ENCODE results near the gene SUSD4.

Gene SUSD4

GRCh38 chr1:223226271-223226670 is 137.7 kb downstream of the SUSD4 start:
- ATAC-seq (replicated peaks) (no peak), DNase-seq (no peak)
- Mint-ChIP-seq H3K36me3 (no peaks in the 10 kb centered on the region), H3K4me1 (no peaks in the 10 kb centered on the region), H3K27me3 (peaks cover 19 to 31% of the 10 kb centered on the region in 2 donors), H3K27ac (no peak overlapping the region), H3K4me3 (no peak overlapping the region), H3K9me3 (peaks cover 0 to 2% of the 10 kb centered on the region in 2 donors)

GRCh38 chr1:223225481-223225880 is 138.5 kb downstream of the SUSD4 start:
- Mint-ChIP-seq H3K4me1 (no peaks in the 10 kb centered on the region), H3K9me3 (peaks cover 0 to 2% of the 10 kb centered on the region in 2 donors), H3K4me3 (no peak overlapping the region), H3K36me3 (no peaks in the 10 kb centered on the region), H3K27ac (no peak overlapping the region), H3K27me3 (peaks cover 12 to 27% of the 10 kb centered on the region in 2 donors)
- ATAC-seq (replicated peaks) (no peak), DNase-seq (no peak)

- DNase-seq (no peak), ATAC-seq (replicated peaks) (no peak)
- H3K27me3 Mint-ChIP-seq: peaks cover 12 to 27% of the 10 kb centered on the region in 2 donors
- no peaks in the 10 kb centered on the region for H3K36me3 Mint-ChIP-seq
- H3K27ac Mint-ChIP-seq: no peak overlapping the region
- no peaks in the 10 kb centered on the region for H3K4me1 Mint-ChIP-seq
- H3K4me3 Mint-ChIP-seq: no peak overlapping the region
- peaks cover 0 to 2% of the 10 kb centered on the region in 2 donors for H3K9me3 Mint-ChIP-seq
Measured at GRCh38 chr1:223225061-223225460, 138.9 kb downstream of the SUSD4 start.

- Mint-ChIP-seq H3K9me3 (peaks cover 0 to 5% of the 10 kb centered on the region in 2 donors), H3K4me3 (no peak overlapping the region), H3K36me3 (no peaks in the 10 kb centered on the region), H3K4me1 (no peaks in the 10 kb centered on the region), H3K27ac (no peak overlapping the region), H3K27me3 (peaks cover 12 to 27% of the 10 kb centered on the region in 2 donors)
- ATAC-seq (replicated peaks) (no peak), DNase-seq (no peak)
Measured at GRCh38 chr1:223224465-223224864, 139.5 kb downstream of the SUSD4 start.

GRCh38 chr1:223223091-223223995 is 140.6 kb downstream of the SUSD4 start:
- ATAC-seq (replicated peaks) (no peak), DNase-seq (no peak)
- peaks cover 6 to 8% of the 10 kb centered on the region in 2 donors for H3K9me3 Mint-ChIP-seq
- H3K4me1 Mint-ChIP-seq: no peaks in the 10 kb centered on the region
- no peaks in the 10 kb centered on the region for H3K36me3 Mint-ChIP-seq
- no peak overlapping the region for H3K4me3 Mint-ChIP-seq
- H3K27me3 Mint-ChIP-seq: peaks cover 10 to 26% of the 10 kb centered on the region in 2 donors
- H3K27ac Mint-ChIP-seq: no peak overlapping the region

GRCh38 chr1:223222377-223222776 is 141.6 kb downstream of the SUSD4 start:
- no peak overlapping the region for H3K27ac Mint-ChIP-seq
- H3K36me3 Mint-ChIP-seq: peaks cover 0 to 3% of the 10 kb centered on the region in 2 donors
- H3K4me3 Mint-ChIP-seq: no peak overlapping the region
- ATAC-seq (replicated peaks): no peak
- H3K9me3 Mint-ChIP-seq: peaks cover 12 to 13% of the 10 kb centered on the region in 2 donors
- no peak for DNase-seq
- no peaks in the 10 kb centered on the region for H3K4me1 Mint-ChIP-seq
- H3K27me3 Mint-ChIP-seq: peaks cover 7 to 16% of the 10 kb centered on the region in 2 donors

- peaks cover 12 to 13% of the 10 kb centered on the region in 2 donors for H3K9me3 Mint-ChIP-seq
- no peak overlapping the region for H3K27ac Mint-ChIP-seq
- H3K27me3 Mint-ChIP-seq: peaks cover 7 to 15% of the 10 kb centered on the region in 2 donors
- peaks cover 0 to 3% of the 10 kb centered on the region in 2 donors for H3K36me3 Mint-ChIP-seq
- no peak for ATAC-seq (replicated peaks)
- no peaks in the 10 kb centered on the region for H3K4me1 Mint-ChIP-seq
- H3K4me3 Mint-ChIP-seq: no peak overlapping the region
- no peak for DNase-seq
Measured at GRCh38 chr1:223221686-223222085, 142.3 kb downstream of the SUSD4 start.

- Mint-ChIP-seq H3K27me3 (peaks cover 0 to 9% of the 10 kb centered on the region in 2 donors), H3K27ac (no peak overlapping the region), H3K36me3 (peaks cover 0 to 3% of the 10 kb centered on the region in 2 donors), H3K4me3 (no peak overlapping the region), H3K4me1 (no peaks in the 10 kb centered on the region), H3K9me3 (peaks cover 10 to 13% of the 10 kb centered on the region in 2 donors)
- no peak for ATAC-seq (replicated peaks)
- no peak for DNase-seq
Measured at GRCh38 chr1:223219846-223220610, 143.9 kb downstream of the SUSD4 start.

- H3K27me3 Mint-ChIP-seq: peaks cover 0 to 6% of the 10 kb centered on the region in 2 donors
- no peak overlapping the region for H3K27ac Mint-ChIP-seq
- DNase-seq (no peak), ATAC-seq (replicated peaks) (no peak)
- H3K4me3 Mint-ChIP-seq: no peak overlapping the region
- H3K9me3 Mint-ChIP-seq: peaks cover 10 to 13% of the 10 kb centered on the region in 2 donors
- H3K36me3 Mint-ChIP-seq: peaks cover 0 to 3% of the 10 kb centered on the region in 2 donors
- H3K4me1 Mint-ChIP-seq: no peaks in the 10 kb centered on the region
Measured at GRCh38 chr1:223219318-223219635, 144.7 kb downstream of the SUSD4 start.

GRCh38 chr1:223217781-223218180 is 146.2 kb downstream of the SUSD4 start:
- Mint-ChIP-seq H3K27me3 (peaks cover 0 to 3% of the 10 kb centered on the region in 2 donors), H3K36me3 (peaks cover 0 to 3% of the 10 kb centered on the region in 2 donors), H3K27ac (no peak overlapping the region), H3K4me1 (no peaks in the 10 kb centered on the region), H3K9me3 (peaks cover 10 to 13% of the 10 kb centered on the region in 2 donors), H3K4me3 (no peak overlapping the region)
- DNase-seq (no peak), ATAC-seq (replicated peaks) (no peak)

- no peak overlapping the region for H3K4me3 Mint-ChIP-seq
- H3K9me3 Mint-ChIP-seq: peaks cover 10 to 13% of the 10 kb centered on the region in 2 donors
- ATAC-seq (replicated peaks): no peak
- H3K4me1 Mint-ChIP-seq: no peaks in the 10 kb centered on the region
- DNase-seq: no peak
- H3K36me3 Mint-ChIP-seq: peaks cover 0 to 3% of the 10 kb centered on the region in 2 donors
- no peak overlapping the region for H3K27ac Mint-ChIP-seq
- no peaks in the 10 kb centered on the region for H3K27me3 Mint-ChIP-seq
Measured at GRCh38 chr1:223216531-223217205, 147.3 kb downstream of the SUSD4 start.

GRCh38 chr1:223216074-223216473 is 147.9 kb downstream of the SUSD4 start:
- peaks cover 3 to 4% of the 10 kb centered on the region in 2 donors for H3K27me3 Mint-ChIP-seq
- peaks cover 10 to 13% of the 10 kb centered on the region in 2 donors for H3K9me3 Mint-ChIP-seq
- ATAC-seq (replicated peaks): no peak
- DNase-seq: no peak
- no peaks in the 10 kb centered on the region for H3K4me1 Mint-ChIP-seq
- H3K4me3 Mint-ChIP-seq: no peak overlapping the region
- H3K36me3 Mint-ChIP-seq: peaks cover 0 to 3% of the 10 kb centered on the region in 2 donors
- H3K27ac Mint-ChIP-seq: no peak overlapping the region

GRCh38 chr1:223215026-223215425 is 148.9 kb downstream of the SUSD4 start:
- Mint-ChIP-seq H3K9me3 (peaks cover 10 to 13% of the 10 kb centered on the region in 2 donors), H3K36me3 (peaks cover 0 to 3% of the 10 kb centered on the region in 2 donors), H3K27ac (no peak overlapping the region), H3K27me3 (peaks cover 5 to 6% of the 10 kb centered on the region in 2 donors), H3K4me1 (no peaks in the 10 kb centered on the region), H3K4me3 (no peak overlapping the region)
- ATAC-seq (replicated peaks) (no peak), DNase-seq (no peak)

- Mint-ChIP-seq H3K4me1 (no peaks in the 10 kb centered on the region), H3K27ac (no peak overlapping the region), H3K9me3 (peaks cover 7 to 13% of the 10 kb centered on the region in 2 donors), H3K36me3 (peaks cover 0 to 3% of the 10 kb centered on the region in 2 donors), H3K4me3 (no peak overlapping the region), H3K27me3 (peaks cover 5 to 6% of the 10 kb centered on the region in 2 donors)
- DNase-seq (no peak), ATAC-seq (replicated peaks) (no peak)
Measured at GRCh38 chr1:223214261-223214807, 149.6 kb downstream of the SUSD4 start.

All from stimulated activated naive B cell treated with anti-CD40 and anti-IgM and Interleukin-4, amounts not matched to agents 10 μg/mL and 1 μg/mL and 100 μg/mL, for 72 hours (primary cell).